HG03432 (cell line): ENCODE results near the gene ZSCAN10.
A peak's percentile ranks its signal among the peaks of the same experiment; 100 is the strongest.
"Not testable (repeated sequence)": the region's sequence is repeated elsewhere in the genome, so short reads cannot be mapped to it uniquely, and the experiment has no call there.

Experiments used
- ATAC-seq: cut with Tn5 transposase; IDR thresholded peaks from one replicate; pipeline ENCODE4 v1.9.1; 2021; ENCODE audit warnings: mild to moderate bottlenecking, moderate library complexity; ENCODE audit not compliant: unreplicated experiment

Gene ZSCAN10

DNA sequence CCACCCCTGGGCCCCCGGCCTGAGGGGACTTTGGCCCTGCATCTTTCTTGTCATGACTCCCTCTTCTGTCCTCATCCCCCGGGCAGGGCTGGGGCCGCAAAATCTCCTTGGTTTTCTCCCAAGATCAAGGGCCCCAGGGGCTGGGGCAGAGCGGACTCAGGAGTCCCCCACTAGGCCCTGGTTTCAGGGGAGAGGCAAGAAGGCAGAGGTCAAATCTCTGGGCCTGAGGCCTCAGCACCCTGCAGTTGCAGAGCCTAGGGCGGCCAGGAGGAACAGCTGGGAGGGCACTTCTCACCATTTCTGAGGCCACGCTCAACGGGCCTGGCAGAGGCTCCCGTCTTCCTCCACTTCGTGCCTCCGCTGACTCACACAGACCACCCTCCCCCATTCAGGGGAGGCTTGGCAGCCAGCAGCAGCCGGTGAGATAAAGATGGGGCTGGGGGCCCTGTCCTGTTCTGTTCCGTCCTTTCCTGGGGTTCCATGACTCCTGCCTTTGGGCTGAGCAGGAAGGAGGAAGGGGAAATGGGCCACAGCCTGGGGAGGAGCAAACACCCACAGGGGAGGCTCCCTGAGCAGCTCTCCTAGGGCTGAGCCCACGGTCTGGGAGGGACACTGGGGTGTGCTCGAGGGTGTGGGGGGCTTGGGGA, 12.4 kb downstream of the ZSCAN10 start:
- ATAC-seq, result no peak

DNA sequence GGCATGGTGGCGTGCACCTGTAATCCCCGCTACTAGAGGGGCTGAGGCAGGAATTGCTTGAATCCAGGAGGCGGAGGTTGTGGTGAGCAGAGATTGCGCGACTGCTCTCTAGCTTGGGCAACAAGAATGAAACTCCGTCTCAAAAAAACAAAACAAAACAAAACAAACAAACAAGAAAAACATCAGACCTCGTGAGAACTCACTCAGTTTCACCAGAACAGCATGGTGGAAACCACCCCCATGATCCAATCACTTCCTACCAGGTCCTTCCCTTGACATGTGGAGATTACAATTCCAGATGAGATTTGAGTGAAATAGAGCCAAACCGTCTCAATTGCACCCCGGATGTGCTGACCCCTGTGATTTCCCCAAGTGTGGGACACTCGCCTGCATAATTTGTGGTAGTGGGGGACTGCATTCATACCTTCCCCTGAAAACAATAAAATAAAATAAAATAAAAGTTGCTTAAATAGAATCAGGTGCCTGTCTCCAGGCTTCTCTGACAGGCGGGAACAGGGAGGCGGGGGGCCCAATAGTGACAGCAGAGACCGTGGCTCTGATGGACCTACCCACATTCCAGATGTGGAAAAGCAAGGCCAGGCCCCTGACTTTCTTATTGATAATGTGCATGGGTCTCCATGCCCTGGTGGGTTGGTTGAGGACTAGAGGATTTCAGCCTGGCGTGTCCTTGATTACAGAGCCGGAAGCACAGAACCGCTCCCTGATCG, 13.1 kb downstream of the ZSCAN10 start:
- no peak for ATAC-seq

DNA sequence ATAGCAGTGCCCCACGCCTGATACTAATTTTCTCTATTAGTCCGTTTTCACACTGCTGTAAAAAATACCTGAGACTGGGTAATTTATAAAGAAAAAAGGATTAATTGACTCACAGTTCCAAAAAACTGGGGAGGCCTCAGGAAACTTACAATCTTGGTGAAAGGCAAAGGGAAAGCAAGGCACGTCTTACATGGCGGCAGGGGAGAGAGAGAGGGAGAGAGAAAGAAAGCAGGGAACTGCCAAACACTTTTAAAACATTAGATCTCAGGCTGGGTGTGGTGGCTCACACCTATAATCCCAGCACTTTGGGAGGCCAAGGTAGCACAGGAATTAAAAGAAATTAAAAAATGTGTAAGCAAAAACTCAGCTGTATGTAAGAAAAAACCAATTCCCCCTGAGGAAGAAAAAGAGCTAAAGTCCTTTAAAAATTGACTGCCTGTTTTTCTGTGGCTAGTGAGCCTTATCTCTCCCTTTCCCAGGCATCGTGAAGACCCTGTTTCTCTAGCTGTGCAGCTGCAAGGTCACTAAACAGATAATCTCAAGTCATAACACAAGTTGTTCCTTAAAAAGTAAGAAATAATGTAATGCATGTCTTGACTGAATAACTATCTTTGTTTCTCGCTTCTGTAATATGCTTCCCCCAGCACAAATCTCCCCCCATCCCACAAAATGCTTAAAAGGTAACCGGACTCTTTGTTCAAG, 14.0 kb downstream of the ZSCAN10 start:
- no peak for ATAC-seq

DNA sequence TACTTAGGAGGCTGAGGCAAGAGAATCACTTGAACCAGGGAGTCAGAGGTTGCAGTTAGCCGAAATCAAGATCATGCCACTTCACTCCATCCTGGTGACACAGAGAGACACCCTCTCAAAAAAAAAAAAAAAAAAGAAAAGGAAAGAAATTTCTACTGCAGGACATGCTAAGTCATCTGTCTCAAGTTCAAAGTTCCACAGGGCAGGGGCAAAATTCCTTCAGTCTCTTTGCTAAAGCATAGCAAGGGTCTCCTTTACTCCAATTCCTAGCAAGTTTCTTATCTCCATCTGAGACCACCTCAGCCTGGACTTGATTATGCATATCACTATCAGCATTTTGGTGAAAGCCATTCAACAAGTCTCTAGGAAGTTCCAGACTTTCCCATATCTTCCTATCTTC, 14.6 kb downstream of the ZSCAN10 start:
- ATAC-seq, result no peak

DNA sequence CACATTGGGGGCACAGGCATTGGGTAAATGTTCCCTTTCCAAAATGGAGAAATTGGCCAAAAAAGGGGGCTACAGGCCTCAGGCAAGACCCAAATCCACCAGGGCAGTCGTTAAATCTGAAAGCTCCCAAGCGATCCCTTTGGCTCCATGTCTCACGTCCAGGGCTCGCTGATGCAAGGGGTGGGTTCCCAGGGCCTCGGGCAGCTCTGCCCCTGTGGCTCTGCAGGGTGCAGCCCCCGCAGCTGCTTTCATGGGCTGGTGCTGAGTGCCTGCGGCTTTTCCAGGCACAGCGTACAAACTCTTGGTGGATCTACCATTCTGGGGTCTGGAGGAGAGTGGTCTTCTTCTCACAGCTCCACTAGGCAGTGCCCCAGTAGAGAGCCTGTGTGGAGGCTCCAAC, 15.7 kb downstream of the ZSCAN10 start:
- ATAC-seq, result not testable (repeated sequence)

DNA sequence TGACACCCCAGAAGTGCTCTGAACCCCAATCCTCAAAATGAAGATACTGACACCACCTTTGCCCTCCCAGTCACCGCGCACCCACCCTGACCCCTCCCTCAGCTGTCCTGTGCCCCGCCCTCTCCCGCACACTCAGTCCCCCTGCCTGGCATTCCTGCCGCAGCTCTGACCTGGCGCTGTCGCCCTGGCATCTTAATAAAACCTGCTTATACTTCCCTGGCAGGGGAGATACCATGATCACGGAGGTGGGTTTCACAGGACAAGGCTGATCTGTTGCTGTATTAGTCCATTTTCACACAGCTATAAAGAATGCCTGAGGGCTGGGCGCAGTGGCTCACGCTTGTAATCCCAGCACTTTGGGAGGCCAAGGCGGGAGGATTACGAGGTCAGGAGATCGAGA, 17.1 kb downstream of the ZSCAN10 start:
- ATAC-seq, result not testable (repeated sequence)

DNA sequence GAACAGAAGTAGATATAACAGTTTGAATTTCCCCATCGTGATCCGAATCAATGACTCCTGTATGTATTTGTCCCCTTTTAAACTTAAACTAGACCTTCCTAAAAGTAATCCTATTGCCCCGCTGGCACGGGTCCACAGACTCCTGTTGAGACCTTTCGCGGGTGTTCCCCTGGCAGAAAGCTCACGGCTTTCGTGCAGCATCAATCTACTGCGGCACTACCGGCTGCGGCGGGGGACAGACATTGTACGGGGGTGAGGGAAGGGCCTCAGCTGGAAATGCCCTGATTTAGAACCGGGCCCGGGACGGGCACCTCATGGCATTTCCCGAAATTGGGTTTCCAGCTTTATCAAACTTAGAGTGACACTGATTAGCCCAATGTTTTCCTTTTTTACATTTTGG, 19.1 kb downstream of the ZSCAN10 start:
- no peak for ATAC-seq

DNA sequence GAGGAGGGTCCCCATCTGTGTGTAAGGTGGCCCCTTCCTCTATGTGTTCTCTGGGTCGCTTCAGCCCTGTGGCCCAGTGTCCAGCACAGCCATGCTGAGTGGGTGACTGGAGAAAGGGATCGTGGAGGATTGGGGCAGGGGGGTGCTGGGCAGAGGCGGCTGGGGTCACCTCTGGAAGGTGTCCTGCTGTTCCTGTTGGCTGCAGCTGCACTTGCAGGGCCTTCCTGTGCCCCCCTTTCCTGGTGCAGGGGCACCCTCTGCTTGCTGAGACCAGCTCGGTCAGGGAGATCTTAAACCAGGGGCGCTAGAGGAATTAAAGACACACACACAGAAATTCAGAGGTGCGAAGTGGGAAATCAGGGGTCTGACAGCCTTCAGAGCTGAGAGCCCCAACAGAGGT, 22.5 kb downstream of the ZSCAN10 start:
- ATAC-seq, result no peak

DNA sequence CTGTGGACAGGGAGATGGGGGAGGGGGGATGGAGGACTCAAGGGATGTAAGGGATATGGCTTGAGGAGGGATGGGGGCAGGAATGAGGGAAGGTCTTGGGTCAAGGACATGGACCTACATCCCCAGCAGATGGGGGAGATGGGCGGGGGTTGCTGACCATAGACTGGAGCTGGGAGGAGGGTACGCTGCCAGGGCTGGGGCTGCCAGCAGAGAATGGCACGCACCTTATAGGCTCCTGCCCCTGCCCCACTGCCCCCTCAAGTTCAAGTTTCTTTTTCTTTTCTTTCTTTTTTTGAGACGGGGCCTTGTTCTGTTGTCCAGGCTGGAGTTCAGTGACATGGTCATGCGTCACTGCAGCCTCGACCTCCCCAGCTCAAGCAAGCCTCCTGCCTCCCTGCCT, 23.1 kb downstream of the ZSCAN10 start:
- ATAC-seq, result not testable (repeated sequence)

DNA sequence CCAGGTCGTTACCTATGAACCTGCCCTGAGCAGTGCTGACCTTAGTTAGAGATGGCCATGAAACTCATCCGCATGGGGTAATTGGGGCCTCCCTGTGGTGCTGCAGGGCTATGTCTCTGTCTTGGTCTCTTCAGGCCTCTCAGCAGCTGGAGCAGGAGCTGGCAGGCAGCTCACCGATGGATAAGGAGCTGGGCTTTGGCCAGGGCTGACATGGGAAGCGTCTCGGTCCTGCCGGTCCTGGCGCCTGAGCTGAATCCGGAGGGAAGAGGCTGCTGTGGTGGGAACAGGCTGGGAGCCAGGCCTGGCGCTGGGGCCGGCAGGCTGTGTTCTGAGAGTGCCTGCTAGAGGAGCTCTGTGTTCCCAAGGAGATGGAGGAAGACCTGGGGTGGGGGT, 23.6 kb downstream of the ZSCAN10 start:
- no peak for ATAC-seq

DNA sequence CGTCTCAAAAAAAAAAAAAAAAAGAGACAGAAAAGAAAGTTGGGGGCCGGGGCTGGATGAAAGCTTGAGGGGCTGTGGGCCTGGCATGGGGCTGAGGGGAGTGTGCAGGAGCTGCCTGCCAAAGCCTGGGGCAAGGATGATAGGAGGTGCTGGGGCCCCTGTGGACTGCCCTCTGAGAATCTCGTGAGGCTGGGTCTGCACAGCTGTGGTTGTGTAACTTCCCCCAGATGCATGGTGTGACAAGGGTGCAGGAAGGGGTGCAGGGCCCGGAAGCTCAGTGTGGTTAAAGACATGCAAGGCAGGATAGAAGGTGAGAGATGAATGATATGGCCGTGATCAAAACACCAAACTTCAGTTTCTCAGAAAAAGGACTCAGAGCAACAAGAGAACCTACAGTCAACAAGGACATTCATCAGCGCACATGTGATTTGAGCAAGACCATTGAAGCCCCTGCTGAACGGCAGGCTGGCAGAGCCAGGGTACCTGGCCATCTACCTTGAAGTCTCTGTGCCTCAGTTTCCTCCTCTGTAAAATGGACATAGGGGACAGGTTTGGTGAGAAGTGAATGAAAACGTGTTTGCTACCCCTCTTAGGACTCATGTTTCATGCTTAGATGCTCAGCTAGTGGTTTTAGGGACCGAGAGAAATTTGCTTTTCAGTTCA, 24.1 kb downstream of the ZSCAN10 start:
- peak; percentile 74 for ATAC-seq

DNA sequence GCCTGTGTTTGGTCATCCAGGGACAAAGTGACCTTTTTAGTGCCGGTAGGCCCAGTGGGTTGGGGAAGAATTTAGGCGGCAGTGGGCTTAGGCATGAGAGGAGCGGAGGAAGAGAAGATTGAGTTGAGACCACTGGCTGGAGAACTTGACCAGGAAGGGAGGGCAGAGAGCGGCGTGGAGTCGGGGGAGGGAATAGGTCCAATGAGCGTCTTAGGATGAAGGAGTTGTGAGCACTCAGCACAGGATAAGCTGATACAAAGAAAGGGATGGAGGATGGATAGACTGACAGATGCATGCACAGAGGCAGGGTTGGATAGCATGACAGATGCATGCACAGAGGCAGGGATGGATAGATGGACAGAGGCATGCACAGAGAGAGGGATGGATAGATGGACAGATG, 25.6 kb downstream of the ZSCAN10 start:
- ATAC-seq, result no peak

DNA sequence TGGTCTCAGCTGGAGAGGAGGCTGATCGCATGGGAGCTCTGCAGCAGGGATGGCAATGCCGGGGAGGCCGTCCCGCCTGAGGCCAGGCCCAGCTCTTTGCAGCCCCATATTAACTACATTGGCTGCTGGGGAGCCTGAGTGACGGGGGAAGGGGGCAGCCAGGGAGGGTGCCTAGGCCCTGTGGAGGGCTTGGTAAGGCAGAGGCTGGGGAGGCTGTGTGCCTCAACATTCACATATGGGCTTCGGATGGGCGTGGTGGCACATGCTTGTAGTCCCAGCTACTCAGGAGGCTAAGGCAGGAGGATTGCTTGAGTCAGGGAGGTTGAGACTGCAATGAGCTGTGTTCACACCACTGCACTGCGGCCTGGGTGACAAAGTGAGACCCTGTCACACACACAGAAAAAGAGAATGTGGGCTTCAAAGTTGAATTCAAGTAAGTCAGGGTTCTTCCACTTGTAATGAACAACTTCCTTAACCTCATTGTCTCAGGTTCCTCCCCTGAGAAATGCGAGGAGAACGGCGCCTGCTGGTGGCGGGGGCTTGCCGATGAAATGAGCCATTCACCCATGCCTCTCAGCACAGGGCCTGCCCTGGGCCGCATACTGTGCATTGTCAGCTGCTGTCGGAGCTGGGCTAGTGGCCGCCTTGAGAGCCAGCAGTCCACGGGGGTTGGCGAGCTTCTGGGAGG, 26.4 kb downstream of the ZSCAN10 start:
- not testable (repeated sequence) for ATAC-seq

DNA sequence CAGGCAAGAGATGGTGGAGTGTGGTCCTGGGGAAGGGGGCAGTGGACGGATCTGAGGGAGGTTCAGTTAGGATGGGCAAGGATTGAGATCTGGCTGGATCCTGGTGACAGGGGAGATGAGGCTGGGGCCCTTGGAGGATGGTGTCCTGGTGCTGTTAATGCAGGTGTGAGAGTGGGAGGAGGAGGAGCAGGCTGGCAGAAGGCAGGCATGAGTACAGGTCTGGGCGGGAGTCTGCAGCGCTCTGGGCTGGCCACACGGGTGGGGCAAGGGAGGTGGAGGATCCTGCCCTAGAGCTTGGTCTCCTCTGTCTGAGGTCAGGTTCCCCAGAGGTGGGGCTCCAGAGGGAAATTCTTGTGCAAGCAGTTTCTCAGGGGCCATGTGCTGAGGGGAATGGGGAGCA, 26.9 kb downstream of the ZSCAN10 start:
- not testable (repeated sequence) for ATAC-seq

DNA sequence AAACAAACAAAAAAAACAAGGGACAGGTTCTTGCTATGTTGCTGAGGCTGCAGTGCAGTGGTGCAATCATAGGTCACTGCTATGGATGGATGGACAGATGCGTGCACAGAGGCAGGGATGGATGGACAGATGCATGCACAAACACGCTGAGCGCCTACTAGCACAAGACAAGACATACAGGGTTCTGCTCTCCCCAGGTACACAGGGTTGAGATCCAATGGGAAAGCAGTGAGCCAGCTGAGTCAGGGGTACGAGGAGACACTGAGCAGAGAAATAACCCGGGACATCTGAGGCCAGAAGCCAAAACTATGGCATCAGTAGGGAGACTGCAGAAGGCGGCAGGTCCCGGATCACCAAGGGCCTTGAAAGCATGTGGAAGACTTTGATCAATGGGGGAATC, 27.4 kb downstream of the ZSCAN10 start:
- no peak for ATAC-seq

DNA sequence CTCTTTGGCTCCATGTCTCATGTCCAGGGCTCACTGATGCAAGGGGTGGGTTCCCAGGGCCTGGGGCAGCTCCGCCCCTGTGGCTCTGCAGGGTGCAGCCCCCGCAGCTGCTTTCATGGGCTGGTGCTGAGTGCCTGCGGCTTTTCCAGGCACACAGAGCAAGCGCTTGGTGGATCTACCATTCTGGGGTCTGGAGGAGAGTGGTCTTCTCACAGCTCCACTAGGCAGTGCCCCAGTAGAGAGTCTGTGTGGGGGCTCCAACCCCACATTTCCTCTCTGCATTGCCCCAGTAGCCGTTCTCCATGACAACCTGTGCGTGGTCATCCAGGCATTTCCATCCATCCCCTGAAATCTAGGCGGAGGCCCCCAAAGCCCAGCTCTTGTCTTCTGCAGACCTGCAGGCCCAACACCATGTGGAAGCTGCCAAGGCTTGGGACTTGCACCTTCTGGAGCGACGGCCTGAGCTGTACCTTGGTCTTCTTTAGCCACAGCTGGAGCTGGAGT, 28.4 kb downstream of the ZSCAN10 start:
- ATAC-seq, result no peak

DNA sequence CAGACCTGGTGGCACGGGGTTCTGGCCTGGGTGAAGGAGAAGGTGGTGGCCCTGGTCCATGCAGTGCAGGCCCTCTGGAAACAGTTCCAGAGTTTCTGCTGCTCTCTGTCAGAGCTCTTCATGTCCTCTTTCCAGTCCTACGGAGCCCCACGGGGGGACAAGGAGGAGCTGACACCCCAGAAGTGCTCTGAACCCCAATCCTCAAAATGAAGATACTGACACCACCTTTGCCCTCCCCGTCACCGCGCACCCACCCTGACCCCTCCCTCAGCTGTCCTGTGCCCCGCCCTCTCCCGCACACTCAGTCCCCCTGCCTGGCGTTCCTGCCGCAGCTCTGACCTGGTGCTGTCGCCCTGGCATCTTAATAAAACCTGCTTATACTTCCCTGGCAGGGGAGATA, 29.9 kb downstream of the ZSCAN10 start:
- not testable (repeated sequence) for ATAC-seq

DNA sequence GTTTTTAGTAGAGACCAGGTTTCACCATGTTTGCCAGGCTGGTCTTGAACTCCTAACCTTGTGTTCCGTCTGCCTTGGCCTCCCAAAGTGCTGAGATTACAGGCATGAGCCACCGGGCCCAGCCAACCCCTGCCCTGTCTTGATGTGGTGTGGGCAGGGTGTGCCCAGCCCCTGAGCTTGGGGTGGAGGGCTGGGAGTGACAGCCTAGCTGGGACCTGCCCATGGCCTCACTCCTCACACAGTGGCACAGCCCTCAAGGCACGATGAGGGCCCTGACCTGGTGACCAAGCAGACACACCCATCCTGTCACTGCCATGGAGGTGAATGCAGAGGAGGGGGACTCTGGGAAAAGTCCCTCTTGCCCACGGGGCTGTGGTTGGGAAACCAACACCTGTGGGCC, 30.6 kb downstream of the ZSCAN10 start:
- ATAC-seq, result no peak

DNA sequence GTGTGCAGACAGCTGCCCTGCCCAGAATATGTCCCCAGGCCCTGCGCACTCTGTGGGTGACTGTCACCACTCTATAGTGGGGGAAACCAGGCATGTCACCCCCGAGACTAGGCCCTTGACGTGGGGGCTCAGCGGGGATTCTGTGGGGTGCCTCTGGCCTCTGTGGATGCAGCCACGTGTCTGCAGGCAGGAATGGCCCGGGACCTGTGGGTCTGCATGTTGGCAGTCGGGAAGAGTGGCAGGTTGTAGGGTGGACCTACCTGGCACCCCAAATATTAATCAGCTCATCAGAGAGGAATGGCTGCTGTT, 32.7 kb downstream of the ZSCAN10 start:
- no peak for ATAC-seq

DNA sequence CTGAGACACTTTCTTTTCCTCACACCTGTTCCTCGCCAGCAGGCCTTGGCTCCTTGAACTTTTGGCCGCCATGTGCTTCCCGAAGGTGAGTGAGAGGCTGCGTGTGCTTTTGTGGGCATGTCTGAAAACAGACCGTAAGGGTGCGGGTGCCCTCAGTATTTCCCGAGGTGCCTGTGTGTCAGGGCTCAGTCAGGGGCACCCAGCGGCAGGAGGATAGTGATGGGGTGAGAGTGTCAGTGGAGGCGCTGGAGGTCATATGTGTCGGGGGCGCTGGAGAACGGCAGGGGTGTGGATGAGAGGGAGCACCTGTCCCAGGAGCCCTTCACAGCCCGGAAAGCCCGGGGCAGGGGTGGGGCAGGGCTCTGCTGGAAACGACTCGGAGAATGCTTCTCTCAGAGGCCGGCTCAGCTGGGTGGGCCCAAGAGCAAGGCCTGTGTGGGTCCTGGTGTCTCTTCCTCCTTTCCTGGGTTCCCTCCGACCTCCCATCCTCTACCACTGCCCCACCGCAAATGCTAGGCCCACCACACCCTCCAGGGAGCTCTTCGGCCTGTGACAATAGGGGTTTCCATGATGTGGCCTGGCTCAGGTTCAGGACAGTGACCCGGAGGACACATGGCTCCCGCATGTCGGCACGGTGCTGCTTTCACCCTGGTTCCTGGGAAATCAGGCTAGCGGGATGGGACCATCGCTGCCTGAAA, 33.2 kb downstream of the ZSCAN10 start:
- ATAC-seq, result no peak
